Embryonic facial prominence (tissue), 1 donor: ENCODE measurements around the gene GOLGA8N.

Experiments used
- DNase-seq: peaks from one replicate; pipeline ENCODE4 v3.0.0-alpha.2; 2016; ENCODE audit errors: extremely low spot score

Gene GOLGA8N

GRCh38 chr15:32651229-32651837 is 58.1 kb downstream of the GOLGA8N start:
- no peak for DNase-seq

- no peak for DNase-seq
These were observed 58.9 kb downstream of the GOLGA8N start for GRCh38 chr15:32652178-32652577.

- DNase-seq: no peak
These were observed 62.8 kb downstream of the GOLGA8N start for GRCh38 chr15:32656091-32656490.

GRCh38 chr15:32656496-32656895 is 63.2 kb downstream of the GOLGA8N start:
- DNase-seq: no peak
